DMS79 treated with DMSO at 0.1 percent for 48 hours (cell line): Measurements from ENCODE around the gene CNBP.

Source experiments
- DNase-seq: peaks from one replicate; lab custom pipeline; 2025; lab: John Stamatoyannopoulos, UW

CNBP gene

DNA sequence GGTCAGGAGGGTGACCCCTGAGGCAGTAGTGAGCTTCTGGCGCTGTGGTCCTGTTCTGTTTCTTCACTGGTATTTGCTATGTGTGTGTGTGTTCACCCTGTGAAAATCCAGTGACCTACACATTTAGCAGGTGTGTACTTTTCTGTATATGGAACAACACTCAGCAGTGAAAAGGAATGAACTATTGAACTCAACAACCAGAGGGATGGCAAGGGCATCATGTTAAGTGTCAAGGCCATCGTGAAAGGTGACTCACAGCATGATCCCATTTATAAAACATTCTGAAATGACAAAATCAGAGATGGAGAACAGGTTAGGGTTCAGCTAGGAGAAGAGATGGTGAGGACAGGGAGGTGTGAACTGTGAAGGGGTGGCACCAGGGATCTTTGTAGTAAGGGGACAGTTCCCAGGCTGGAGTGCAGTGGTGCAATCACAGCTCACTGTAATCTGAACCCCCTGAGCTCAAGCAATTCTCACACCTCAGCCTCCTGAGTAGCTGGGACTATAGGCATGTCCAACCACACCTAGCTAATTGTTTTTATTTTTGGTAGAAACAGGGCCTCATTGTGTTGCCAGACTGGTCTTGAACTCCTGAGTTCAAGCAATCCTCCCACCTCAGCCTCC, 52.1 kb downstream of the CNBP start:
- no peak for DNase-seq

DNA sequence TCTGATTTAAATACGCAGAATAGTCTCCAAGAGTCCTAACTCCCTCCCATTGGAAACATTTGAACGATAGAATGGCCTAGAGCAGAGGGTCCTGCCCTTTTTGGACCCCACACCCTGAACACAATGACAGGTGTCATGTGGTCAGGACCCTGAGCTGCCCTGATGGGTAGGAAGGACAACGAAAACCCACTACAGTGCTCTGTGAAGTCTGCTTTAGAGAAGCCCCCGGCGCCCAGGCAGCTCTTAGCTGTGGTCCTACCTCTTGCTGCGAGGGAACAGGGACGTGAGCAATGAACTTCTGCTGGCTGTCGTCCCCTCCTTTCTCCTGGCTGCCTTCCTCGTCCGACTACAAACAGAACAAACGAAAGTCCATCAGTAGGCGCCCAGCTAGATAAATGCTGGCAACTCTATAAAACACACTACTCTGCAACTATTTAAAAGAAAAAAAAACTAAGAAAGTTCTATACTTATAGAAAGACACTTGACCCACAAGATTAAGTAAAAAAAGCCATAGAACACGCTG, 53.3 kb downstream of the CNBP start:
- no peak for DNase-seq

DNA sequence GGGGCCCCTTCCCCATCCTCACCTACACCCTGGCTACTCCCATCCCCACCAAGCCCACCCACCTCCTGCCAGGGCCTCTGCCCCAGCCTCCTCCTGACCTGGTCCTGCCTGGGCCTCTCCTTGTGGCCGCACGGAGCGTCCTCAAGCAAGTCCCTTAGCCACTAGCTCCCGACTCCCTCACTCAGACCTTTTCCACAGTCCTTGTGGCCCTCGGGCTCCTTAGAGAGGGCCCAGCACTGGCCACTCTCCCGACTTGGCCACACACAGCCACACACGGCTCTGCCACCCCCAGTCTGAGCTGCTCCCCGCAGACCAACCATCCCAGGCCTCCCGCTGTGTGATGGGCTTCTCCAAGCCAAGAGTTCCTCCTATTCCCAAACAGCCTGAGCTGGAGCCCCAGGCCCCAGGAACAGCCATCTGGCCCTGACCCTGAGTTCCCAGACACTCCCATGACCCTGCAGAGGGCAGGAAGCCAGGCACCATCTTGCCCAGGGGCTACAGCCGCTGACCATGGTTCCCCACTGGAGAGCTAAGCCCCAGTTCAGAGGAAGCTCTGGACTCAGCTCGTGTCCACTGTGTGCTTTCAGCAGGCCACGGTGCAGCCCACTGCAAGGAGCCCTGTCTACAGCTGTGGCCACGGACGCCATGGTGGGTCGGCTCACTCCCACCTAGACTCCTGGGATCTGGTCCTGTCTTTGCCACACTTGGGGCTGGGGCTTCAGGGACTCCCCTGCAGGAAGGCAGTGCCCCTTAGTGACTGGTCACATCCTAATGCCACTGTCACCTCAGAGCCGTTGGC, 55.1 kb downstream of the CNBP start:
- no peak for DNase-seq

GRCh38 chr3:129126726-129127280, 56.9 kb downstream of the CNBP start:
- DNase-seq = no peak

DNA sequence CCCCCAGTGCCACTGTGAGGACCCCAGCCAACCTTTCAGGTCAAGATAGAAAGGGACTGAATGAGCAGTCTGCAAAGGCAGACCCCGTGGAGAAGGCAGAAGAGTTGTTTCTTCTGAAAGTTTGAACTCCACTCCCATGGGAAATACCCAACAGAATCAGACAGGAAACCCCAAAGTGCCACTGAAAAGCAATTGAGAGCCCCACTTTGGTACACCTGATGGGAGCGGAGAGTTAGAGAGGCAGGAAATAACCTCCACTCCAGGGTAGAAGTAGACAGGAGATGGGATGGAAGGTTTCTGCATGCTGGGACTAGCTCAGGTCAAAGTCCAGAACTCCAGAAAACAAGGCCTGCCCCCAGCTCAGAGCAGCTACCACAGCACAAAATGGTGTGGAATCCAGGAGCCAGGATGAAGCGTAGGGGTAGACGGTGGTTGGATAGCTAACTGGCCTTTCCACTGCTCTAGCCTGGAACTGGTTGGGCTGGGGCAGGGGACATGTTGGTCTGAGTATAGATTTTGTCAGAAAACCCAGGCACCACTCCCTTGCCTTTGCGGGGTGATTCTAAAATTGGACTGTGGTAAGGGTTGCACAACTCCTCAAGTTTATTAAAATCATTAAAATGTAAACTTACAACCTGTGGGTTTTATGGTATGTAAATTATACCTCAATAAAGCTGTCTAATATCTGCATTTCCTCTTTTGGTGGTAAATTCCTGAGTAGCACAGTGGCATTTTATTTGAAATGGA, 60.2 kb downstream of the CNBP start:
- DNase-seq = no peak

GRCh38 chr3:129122412-129123011, 61.2 kb downstream of the CNBP start:
- no peak for DNase-seq

GRCh38 chr3:129121792-129122411, 61.8 kb downstream of the CNBP start, which contains the start of gene RAB43:
TSS of gene RAB43 (minus strand) at chr3:129121804. CDS start at chr3:129121489, 315 bp downstream.
- DNase-seq = no peak

DNA sequence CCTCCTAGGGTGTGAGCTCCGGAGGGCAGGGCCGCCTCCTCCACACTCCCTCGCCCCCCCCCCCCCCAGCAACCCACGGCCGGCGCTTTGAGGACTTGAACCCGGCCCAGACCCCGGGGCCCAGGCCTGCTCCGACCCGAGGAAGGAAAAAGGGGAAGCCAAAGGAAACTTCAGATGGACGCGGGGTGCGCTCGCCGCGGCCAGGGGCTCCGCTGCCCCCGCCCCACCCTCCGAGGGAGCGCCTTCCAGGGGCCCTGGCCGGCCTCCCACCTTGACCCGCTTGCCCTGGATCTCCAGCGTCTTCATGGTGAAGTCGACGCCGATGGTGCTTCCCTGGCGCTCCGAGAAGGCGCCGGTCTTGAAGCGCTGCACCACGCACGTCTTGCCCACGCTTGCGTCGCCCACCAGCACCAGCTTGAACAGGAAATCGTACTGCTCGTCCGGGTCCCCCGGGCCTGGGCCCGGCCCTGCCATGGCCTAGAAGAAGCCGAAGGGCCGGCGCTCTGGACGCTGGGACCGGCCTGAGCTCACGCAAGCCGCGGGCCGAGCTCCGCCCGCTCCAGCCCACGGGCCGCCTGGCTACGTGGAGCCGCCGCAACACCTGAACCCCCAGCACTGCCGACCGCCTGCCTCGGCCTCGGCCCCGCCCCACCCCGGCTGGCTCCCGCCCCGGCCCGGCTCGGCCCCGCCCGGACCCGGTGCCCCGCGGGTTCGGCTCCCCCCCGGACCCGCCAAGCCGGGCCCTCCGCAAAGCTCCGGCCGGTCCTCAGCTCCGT, 62.5 kb downstream of the CNBP start:
- DNase-seq = no peak

- peak; percentile 24 for DNase-seq
Observed at GRCh38 chr3:129120254-129121004, 63.3 kb downstream of the CNBP start.

DNA sequence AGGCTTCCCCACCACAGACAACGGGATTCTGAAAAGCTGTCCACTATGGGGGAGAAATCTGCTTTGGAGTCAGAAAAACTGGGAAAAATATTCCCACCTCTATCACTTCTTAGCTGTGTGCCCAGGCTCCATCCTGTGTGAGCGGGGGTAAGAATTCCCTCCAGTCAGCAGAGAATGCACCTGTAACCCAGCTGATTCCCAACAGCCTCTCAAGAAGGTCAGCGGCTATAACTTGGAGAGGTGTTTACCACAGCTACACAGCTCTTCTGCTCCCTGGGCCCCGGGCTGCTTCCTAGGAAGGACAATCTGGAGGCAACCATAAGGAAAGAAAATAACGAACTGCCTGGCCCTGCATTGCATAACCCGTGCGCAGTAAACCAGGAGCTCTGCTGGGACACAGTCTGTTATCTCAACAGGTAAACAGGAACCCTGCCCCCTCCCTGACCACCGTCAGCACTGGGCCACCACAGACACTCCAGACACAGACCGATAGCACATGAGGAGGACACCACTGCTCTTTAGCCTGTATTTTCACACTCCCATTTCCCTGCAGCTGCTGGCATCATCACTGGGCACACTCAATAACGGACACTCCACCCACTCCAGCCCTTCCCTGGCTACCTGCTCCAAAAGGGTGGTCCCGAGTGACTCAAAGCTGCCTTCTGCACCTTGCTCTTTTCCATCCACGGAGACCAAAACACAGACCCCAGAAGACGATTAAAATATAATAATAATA, 64.2 kb downstream of the CNBP start:
- DNase-seq = peak; percentile 4

- DNase-seq = no peak
Observed at GRCh38 chr3:129118745-129119144, 65.0 kb downstream of the CNBP start.
